Progenitor cell of endocrine pancreas (in vitro differentiated cells): ENCODE measurements around the gene PSMB10. TPM values are rescaled to one million over a fixed set of nuclear protein-coding genes. Genes with fewer than 3 reads are reported as not detected.
"Not testable (repeated sequence)": the region's sequence is repeated elsewhere in the genome, so short reads cannot be mapped to it uniquely, and the experiment has no call there.

Experiments
- DNase-seq: peaks from one replicate; pipeline ENCODE4 v3.0.0; 2021; ENCODE audit warnings: low spot score; ENCODE audit not compliant: unreplicated experiment
- H3K27ac Mint-ChIP-seq: 2 replicates; pipeline ENCODE4 v1.8.0; 2021; ENCODE audit warnings: mild to moderate bottlenecking, moderate library complexity, mixed read lengths
- H3K27me3 Mint-ChIP-seq: 2 replicates; pipeline ENCODE4 v1.8.0; 2021; ENCODE audit warnings: mixed read lengths
- H3K36me3 Mint-ChIP-seq: 2 replicates; pipeline ENCODE4 v1.8.0; 2022; ENCODE audit warnings: mixed read lengths; ENCODE audit not compliant: insufficient read depth
- H3K4me1 Mint-ChIP-seq: 2 replicates; pipeline ENCODE4 v1.8.0; 2021; ENCODE audit warnings: low read depth, mixed read lengths
- H3K4me3 Mint-ChIP-seq: 2 replicates; pipeline ENCODE4 v1.8.0; 2021; ENCODE audit warnings: low read depth, mild to moderate bottlenecking, moderate library complexity, mixed read lengths
- H3K9me3 Mint-ChIP-seq: 2 replicates; pipeline ENCODE4 v1.8.0; 2021; ENCODE audit warnings: low read depth, mixed read lengths
- total RNA-seq: library from RNA; stranded (reverse); gene quantifications from 2 replicates; pipeline ENCODE4 v1.2.1, GENCODE V29; 2021
- TF ChIP-seq, protein P1 (sequence below): fragments of 200-600 bp; sonication (generic); IDR thresholded peaks from one replicate; pipeline ENCODE4 v1.5.0; 2021; ENCODE audit warnings: antibody characterized with exemption, mild to moderate bottlenecking; ENCODE audit not compliant: unreplicated experiment

The PSMB10 gene
- total RNA-seq, 1 donor from 2014 or later, result 9.8 TPM

DNA sequence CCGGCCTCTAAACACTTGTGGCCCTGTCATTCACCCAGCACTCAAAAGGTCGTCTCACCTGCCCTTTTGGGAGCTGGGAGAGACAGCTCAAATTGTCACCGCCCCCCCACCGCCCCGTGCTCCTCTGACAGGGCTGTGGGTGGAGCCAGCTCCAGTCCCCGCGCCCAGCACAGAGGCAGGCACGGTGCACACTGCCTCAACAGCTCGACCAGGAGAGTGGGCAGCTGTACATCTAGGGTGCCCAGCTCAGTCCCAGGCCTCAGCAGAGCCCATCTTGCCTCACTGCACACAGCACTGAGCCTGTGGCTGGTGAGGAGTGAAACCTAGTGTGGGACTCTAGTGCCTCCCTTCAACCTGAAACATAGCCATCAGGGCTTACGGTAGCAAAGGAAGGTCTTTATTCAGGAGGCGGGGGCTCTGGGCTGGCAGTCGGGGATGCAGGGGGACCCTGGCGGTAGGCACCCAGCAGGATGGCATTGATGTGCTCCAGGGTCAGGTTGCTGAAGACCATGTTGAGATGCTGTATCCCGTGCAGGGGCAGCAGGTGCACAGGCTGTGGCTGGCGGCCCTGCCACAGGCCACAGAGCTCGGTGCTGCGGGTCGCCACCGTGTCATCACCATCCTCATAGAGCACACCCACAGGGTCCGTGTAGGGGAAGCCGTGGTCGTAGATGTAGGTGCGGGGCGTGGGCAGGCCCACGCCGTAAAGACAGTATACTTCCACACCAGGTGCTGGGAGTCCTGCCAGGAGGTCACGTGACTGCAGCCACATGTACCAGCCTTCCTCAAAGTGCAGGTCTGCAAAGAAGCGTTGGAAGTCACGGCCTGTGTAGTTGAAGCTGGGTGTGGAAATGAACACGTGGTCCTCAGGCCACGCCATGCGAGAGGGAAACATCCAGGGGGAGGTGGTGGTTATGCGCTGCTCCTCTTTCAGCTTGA, 3.1 kb upstream of the PSMB10 start:
- H3K36me3 Mint-ChIP-seq, result peaks cover 3% of the 10 kb centered on the region
- no peak overlapping the region for H3K4me3 Mint-ChIP-seq
- no peak overlapping the region for H3K27ac Mint-ChIP-seq
- H3K27me3 Mint-ChIP-seq, result peaks cover 3% of the 10 kb centered on the region
- H3K4me1 Mint-ChIP-seq, result peaks cover 19% of the 10 kb centered on the region
- H3K9me3 Mint-ChIP-seq, result no peaks in the 10 kb centered on the region
- TF ChIP-seq, protein P1, sequence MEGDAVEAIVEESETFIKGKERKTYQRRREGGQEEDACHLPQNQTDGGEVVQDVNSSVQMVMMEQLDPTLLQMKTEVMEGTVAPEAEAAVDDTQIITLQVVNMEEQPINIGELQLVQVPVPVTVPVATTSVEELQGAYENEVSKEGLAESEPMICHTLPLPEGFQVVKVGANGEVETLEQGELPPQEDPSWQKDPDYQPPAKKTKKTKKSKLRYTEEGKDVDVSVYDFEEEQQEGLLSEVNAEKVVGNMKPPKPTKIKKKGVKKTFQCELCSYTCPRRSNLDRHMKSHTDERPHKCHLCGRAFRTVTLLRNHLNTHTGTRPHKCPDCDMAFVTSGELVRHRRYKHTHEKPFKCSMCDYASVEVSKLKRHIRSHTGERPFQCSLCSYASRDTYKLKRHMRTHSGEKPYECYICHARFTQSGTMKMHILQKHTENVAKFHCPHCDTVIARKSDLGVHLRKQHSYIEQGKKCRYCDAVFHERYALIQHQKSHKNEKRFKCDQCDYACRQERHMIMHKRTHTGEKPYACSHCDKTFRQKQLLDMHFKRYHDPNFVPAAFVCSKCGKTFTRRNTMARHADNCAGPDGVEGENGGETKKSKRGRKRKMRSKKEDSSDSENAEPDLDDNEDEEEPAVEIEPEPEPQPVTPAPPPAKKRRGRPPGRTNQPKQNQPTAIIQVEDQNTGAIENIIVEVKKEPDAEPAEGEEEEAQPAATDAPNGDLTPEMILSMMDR, result no peak
- DNase-seq, result no peak

DNA sequence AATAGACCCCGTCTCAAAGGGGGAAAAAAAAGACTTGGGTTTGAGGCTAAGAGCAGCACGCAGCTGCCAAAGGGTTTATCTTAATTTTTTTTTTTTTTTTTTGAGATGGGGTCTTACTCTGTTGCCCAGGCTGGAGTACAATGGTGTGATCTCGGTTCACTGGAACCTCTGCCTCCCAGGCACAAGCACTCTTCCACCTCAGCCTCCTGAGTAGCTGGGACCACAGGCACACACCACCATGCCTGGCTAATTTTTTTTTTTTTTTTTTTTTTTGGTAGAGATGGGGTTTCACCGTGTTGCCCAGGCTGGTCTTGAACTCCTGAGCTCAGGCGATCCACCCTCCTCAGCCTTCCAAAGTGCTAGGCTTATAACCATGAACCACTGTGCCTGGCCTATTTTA, 1.1 kb upstream of the PSMB10 start:
- H3K27me3 Mint-ChIP-seq, DNase-seq, H3K36me3 Mint-ChIP-seq, H3K27ac Mint-ChIP-seq, H3K9me3 Mint-ChIP-seq: not testable (repeated sequence)
- Mint-ChIP-seq H3K4me1 (peaks cover 16% of the 10 kb centered on the region), H3K4me3 (peak overlapping the region; percentile 96)

DNA sequence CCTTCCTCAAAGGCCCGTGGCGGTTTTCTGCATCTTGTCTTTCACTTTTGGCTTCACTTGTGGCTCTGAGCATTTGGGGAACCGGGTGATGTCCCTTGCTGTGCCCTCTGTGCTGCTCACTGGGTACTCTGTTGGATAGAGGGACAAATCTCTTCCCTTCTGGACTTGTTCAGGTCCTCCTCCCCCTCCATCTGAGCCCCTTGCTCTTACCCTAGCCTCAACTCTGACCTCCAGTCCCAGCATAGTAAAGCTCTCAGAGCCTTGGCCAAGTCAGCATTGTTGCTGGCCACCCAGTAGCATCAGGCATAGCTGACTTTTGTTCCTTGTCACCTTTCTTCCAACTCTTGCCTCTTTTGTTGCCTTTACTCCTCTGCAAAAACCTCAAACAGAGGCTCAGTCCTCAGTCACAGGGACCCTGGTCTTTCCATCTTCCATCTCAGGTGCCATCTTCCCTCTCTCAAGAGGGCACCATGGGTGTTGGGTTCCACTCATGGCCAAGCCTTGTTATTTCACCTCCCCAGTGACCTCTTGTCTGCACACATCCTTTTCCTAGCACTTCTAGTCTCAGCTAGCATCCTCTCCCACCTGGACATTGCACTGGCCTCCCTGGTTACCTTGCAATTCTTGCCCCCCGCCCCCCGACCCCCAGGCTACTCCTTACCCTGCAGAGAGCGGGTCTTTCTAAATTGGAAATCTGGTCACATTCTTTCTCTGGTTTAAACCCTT, 393 bp upstream of the PSMB10 start:
- DNase-seq, result no peak
- peak overlapping the region; percentile 99 for H3K27ac Mint-ChIP-seq
- no peaks in the 10 kb centered on the region for H3K9me3 Mint-ChIP-seq
- peaks cover 3% of the 10 kb centered on the region for H3K27me3 Mint-ChIP-seq
- TF ChIP-seq, protein P1, result no peak
- peaks cover 3% of the 10 kb centered on the region for H3K36me3 Mint-ChIP-seq
- H3K4me3 Mint-ChIP-seq, result peak overlapping the region; percentile 96
- H3K4me1 Mint-ChIP-seq, result peaks cover 15% of the 10 kb centered on the region

DNA sequence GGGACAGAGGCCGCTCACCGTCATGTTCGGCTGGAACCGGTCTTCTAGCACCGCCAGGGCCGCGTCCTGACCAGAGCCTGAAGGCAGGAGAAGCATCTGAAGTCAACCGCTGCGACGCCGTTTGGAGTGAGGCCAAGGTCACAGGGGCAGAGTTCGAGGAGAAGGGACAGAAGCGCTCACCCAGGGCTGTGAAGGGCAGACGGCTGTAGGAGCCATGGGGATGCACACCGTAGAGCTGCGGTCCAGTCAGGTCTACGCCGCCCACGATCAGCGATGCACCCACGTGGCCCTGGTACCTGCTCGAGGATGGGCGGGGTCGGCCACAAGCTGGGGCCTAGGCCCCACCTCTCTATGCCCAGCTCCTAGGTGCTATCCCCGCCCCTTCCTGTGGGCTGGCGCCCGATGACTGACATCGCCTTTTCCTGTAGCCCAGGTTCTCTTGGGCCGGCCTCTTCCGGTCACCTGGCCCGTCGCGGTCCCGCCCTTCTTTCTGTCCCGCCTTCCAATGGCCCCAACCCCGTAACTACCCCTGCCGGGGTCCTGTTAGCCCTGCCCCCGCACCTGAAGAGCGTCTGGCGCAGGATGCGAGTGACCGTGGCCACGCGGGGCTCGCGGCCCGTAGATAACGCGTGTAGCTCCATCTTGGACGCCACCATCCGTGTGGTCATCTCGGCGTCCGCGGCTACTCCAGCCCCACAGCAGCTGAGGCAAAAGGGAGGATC, 1.1 kb downstream of the PSMB10 start:
- Mint-ChIP-seq H3K9me3 (no peaks in the 10 kb centered on the region), H3K27ac (peak overlapping the region; percentile 99), H3K4me1 (peaks cover 15% of the 10 kb centered on the region), H3K4me3 (peak overlapping the region; percentile 96), H3K36me3 (peaks cover 3% of the 10 kb centered on the region), H3K27me3 (peaks cover 3% of the 10 kb centered on the region)
- DNase-seq, result peak; percentile 89
- TF ChIP-seq, protein P1, result no peak

DNA sequence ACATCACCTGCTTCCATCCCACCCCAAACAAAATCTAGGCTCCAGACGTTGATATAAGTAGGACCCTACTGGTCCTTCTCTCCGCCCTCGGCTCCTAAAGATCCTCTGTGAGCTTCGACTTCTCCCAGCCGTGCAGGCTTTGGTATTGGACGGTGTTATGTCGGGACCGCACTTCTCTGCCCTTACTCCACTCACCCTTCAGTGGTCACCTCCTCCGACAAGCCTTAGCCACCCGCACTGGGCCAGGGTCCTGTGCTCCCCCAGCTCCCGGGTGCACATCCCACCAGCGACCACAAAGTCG, 1.6 kb downstream of the PSMB10 start:
- Mint-ChIP-seq H3K36me3 (peaks cover 3% of the 10 kb centered on the region), H3K4me3 (peak overlapping the region; percentile 96), H3K27ac (peak overlapping the region; percentile 60), H3K4me1 (peaks cover 15% of the 10 kb centered on the region), H3K9me3 (no peaks in the 10 kb centered on the region), H3K27me3 (peaks cover 3% of the 10 kb centered on the region)
- TF ChIP-seq, protein P1, result no peak
- no peak for DNase-seq
